Fibroblast of mammary gland (primary cell): ENCODE data around the gene IQGAP2.

Source experiments
- DNase-seq: peaks from one replicate; pipeline ENCODE4 v3.0.0-alpha.2; 2010; ENCODE audit warnings: low read depth
- H3K4me3 ChIP-seq: 2 replicates; pipeline ENCODE4 v1.5.1; 2011; ENCODE audit warnings: low read depth, mild to moderate bottlenecking, low read length, moderate library complexity; ENCODE audit not compliant: control insufficient read depth
- TF ChIP-seq, protein P1 (sequence below): conservative IDR thresholded peaks from 2 replicates; pipeline ENCODE4 v1.5.1; 2011; ENCODE audit warnings: low read depth, low read length, inconsistent platforms; ENCODE audit not compliant: control insufficient read depth, insufficient read depth

The IQGAP2 gene

DNA sequence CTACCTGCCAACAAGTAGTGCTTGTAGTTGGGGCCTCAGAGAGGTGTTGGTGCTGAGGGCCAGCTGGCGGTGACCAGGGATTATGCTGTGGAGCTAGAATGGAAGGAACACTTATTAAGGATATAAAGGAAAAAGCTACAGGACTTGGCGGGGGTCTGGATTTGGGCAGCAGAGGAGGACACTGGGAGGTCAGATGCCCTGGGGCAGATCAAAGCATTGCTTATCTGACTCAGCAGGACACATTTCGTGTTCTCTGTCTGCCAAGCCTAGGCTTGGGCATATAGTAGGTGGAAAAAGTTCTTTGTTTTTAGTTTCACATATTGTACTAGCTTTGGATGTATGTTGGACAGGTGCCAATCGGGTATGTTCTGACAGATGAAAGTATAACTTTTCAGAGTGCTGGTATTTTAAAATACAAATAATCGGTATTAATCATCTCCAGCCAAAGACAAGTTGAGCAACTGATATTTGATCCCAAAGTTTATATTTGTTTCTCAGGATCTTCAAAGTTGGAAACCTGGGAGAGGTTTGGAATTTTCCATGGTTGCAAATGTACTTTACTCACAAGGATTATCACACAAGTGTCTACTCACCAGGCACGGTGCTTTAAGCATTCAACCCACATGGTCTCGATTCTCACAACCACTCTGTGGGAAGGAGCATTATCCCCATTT lies 69.4 kb downstream of the IQGAP2 start:
- H3K4me3 ChIP-seq, result no peak overlapping the region
- TF ChIP-seq, protein P1, sequence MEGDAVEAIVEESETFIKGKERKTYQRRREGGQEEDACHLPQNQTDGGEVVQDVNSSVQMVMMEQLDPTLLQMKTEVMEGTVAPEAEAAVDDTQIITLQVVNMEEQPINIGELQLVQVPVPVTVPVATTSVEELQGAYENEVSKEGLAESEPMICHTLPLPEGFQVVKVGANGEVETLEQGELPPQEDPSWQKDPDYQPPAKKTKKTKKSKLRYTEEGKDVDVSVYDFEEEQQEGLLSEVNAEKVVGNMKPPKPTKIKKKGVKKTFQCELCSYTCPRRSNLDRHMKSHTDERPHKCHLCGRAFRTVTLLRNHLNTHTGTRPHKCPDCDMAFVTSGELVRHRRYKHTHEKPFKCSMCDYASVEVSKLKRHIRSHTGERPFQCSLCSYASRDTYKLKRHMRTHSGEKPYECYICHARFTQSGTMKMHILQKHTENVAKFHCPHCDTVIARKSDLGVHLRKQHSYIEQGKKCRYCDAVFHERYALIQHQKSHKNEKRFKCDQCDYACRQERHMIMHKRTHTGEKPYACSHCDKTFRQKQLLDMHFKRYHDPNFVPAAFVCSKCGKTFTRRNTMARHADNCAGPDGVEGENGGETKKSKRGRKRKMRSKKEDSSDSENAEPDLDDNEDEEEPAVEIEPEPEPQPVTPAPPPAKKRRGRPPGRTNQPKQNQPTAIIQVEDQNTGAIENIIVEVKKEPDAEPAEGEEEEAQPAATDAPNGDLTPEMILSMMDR, result no peak
- DNase-seq, result no peak

DNA sequence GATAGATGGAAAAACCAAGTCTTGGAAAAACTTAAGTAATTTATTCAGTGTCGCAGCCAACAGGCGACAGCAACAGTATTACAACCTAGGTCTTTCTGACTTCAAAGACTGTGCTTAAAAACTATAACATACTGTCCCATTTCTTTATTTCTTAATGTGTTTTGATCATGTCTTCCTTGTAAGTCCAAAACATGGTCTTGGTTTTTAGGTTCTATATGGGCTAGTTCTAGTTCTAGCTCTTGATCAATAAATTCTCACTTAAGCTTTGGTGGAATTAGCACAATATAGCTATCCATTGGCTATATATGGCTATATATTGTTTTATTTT lies 69.9 kb downstream of the IQGAP2 start:
- H3K4me3 ChIP-seq, result no peak overlapping the region
- TF ChIP-seq, protein P1, result no peak
- DNase-seq, result no peak

DNA sequence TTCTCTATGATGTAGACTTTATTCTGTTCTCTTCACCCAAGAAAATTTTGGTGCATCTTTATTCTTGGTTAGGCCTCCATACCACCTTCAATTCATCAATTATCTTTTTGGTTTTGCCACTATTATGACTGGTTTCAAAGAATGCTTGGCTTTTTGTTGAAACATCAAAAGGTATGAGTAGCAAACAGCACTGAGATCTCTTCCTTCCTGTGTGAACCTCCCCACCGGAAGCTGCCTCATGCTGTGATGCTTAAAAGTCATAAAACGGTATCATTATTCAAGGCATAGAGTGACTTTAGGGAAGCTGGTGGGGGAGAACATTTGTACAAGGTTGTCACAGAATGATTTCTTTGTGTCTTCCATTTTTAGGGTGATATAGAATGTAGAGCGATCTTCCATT lies 70.6 kb downstream of the IQGAP2 start:
- no peak overlapping the region for H3K4me3 ChIP-seq
- no peak for DNase-seq
- TF ChIP-seq, protein P1, result no peak

DNA sequence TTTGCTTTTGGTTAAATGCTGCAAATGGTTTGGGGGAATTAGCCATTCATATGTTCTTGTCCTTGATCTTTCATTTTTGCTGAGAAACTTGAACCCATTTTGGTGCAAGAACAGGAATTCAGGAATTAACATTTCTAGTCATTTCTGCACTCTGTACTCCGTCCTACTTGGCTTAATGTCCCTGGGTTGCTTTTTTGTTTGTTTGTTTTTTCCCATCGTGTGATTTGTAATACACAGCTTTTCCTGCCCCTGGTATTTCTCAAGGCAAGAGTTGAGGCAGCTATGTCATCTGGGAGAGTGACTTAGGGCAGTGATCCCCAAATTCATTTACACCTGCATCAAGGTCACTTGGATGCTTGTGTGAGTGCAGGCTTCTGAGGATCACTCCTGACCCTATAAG lies 71.3 kb downstream of the IQGAP2 start:
- DNase-seq, result no peak
- no peak overlapping the region for H3K4me3 ChIP-seq
- TF ChIP-seq, protein P1, result no peak

DNA sequence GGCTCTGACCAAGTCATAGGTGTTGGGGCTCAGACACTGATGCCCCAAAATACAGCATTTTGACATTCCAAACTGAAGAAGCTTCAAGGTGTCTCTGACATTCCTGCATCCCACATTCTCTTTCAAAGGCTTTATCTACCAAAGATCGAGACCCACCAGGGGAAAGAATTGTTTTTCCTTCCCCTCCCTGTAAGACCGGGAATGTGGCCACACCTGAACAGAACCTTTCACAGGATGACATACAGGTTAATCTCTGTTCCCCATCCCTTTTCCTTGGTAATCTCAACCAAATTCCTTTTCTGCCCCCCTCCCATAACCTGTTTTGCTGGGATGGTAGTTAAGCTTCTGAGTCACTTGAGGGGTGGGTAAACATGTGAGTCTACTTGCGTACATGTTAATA lies 72.3 kb downstream of the IQGAP2 start:
- TF ChIP-seq, protein P1, result no peak
- H3K4me3 ChIP-seq, result no peak overlapping the region
- no peak for DNase-seq

DNA sequence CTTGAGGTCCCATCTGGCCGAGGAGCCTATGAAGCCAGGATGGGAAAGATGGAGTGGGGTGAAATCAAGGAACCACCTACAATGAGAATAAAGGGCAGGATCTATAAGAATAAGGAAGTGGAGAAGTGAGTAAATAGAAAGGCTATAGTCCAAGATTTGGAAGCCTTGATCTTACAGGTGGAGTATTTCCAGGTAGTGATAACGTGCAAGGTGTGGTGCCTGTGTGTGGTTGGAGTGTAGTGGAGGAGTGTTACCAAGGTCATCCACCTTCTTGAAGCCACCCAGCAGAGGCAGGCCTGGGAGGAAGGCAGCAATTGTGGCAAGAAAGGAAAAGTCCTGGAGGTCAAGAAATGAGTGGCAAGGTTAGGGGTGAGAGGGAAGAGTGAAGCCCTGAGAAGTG lies 72.9 kb downstream of the IQGAP2 start:
- TF ChIP-seq, protein P1, result no peak
- DNase-seq, result no peak

More for the DNA sequence above, 72.9 kb downstream of the IQGAP2 start:
- no peak overlapping the region for H3K4me3 ChIP-seq
